Cardiac septum (tissue), 1 donor: ENCODE measurements around the gene WDR37. TPM values are rescaled to one million over a fixed set of nuclear protein-coding genes. Genes with fewer than 3 reads are reported as not detected.

ENCODE experiments used
- DNase-seq: peaks from one replicate; pipeline ENCODE4 v3.0.0-alpha.2; 2020; ENCODE audit warnings: low spot score
- intact Hi-C: fragments of 100-400 bp; cut with DNase I; formaldehyde crosslinking; loops from one replicate; pipeline ENCODE4 v1.14.0; 2022
- total RNA-seq: library from RNA; stranded (reverse); fragmentation: NEBNext Ultra II Directional; extraction: Animal tissue kit (Norgen Biotek cat#: 25700); gene quantifications from one replicate; pipeline ENCODE4 v1.2.1, GENCODE V29; 2021
- donor health status: DM: no; HTN: no; CAD: no.

The WDR37 gene
- total RNA-seq, 1 donor from 2014 or later: 28.1 TPM

GRCh38 chr10:1096287-1096889, 40.2 kb downstream of the WDR37 start:
- intact Hi-C loops: no loop called here

GRCh38 chr10:1097436-1097835, 41.3 kb downstream of the WDR37 start:
- no peak for DNase-seq
- intact Hi-C loops: no loop called here

More at GRCh38 chr10:1096287-1096889, 40.2 kb downstream of the WDR37 start:
- no peak for DNase-seq

GRCh38 chr10:1100143-1100542, 44.0 kb downstream of the WDR37 start:
- no peak for DNase-seq
- intact Hi-C loops: no loop called here

- DNase-seq: no peak
- intact Hi-C loops: no loop called here
These were observed 44.6 kb downstream of the WDR37 start for GRCh38 chr10:1100691-1101368.

DNA sequence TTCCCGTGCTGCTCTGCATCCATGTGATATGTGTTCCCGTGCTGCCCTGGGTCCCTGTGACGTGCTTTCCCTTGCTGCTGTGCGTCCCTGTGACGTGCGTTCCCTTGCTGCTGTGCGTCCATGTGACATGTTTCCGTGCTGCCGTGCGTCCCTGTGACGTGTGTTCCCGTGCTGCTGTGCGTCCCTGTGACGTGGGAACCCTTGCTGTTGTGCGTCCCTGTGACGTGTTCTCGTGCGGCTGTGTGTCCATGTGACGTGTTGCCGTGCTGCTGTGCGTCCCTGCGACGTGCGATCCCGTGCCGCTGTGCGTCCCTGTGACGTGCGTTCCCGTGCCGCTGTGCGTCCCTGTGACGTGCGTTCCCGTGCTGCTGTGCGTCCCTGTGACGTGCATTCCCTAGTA, 45.8 kb downstream of the WDR37 start:
- intact Hi-C loops: no loop called here
- no peak for DNase-seq

DNA sequence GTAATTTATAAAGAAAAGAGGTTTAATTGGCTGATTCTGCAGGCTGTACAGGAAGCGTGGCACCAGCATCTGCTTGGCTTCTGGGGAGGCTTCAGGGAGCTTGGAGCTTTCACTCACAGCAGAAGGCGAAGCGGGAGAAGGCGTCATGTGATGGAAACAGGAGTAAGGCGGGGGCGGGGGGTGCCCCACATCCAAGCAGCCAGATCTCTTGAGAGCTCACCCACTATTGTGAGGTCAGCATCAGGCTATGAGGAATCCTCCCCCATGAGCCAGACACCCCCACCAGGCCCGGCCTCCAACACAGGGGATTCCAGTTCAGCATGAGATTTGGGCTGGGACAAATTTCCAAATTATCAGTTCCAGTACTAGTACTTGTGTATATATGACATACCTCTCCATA, 46.2 kb downstream of the WDR37 start:
- intact Hi-C loops: no loop called here
- DNase-seq: no peak

GRCh38 chr10:1102831-1103230, 46.6 kb downstream of the WDR37 start:
- intact Hi-C loops: no loop called here
- no peak for DNase-seq

- intact Hi-C loops: no loop called here
- DNase-seq: no peak
These were observed 47.4 kb downstream of the WDR37 start for GRCh38 chr10:1103551-1103950.

DNA sequence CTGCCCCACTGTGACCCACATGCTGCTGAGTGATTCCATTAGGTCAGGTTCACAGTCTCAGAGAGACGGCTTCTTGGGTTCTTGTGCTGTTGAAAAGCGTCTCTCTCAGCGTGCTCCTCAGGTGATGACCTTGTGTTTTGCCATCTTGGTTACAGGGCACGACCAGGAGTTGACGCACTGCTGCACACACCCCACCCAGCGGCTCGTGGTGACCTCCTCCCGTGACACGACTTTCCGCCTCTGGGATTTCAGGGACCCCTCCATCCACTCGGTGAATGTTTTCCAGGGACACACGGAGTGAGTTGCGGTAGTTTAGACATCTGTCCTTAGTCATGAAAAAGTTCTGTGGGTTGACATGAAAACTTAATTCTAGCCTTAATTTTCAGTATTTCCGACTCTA, 48.8 kb downstream of the WDR37 start:
- DNase-seq: no peak
- intact Hi-C loops: no loop called here

DNA sequence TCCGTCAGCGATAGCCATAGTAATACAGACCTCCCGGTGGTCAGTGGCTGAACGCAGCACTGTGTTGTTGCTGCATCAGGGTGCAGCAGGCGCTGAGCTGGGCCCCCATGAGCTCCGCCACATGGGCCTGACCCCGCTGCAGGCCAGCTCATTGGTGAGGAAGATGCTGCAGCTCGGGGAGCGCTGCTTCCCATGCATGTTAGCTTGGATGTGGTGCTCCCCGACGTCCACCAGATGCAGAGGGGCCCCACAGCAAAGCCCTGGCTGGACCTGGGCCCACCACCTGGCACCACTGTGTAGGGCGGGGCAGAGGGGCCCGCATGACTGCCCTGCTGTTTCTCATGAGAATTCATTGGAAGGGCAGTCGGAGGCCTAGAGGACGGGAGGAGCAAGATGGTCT, 50.8 kb downstream of the WDR37 start:
- DNase-seq: no peak
- intact Hi-C loops: no loop called here

DNA sequence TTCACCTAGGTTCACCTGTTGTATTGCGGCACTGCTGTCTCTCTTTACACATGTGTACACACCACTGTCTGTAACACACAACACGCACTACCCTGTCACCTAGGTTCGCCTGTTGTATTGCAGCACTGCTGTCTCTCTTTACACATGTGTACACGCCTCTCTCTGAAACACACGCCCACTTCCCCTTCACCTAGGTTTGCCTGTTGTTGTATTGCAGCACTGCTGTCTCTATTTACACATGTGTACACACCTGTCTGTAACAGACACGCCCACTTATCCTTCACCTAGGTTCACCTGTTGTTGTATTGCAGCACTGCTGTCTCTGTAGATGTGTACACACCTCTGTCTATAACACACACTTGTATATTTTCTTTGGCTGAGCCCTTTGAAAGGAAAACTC, 51.5 kb downstream of the WDR37 start:
- intact Hi-C loops: no loop called here
- no peak for DNase-seq

DNA sequence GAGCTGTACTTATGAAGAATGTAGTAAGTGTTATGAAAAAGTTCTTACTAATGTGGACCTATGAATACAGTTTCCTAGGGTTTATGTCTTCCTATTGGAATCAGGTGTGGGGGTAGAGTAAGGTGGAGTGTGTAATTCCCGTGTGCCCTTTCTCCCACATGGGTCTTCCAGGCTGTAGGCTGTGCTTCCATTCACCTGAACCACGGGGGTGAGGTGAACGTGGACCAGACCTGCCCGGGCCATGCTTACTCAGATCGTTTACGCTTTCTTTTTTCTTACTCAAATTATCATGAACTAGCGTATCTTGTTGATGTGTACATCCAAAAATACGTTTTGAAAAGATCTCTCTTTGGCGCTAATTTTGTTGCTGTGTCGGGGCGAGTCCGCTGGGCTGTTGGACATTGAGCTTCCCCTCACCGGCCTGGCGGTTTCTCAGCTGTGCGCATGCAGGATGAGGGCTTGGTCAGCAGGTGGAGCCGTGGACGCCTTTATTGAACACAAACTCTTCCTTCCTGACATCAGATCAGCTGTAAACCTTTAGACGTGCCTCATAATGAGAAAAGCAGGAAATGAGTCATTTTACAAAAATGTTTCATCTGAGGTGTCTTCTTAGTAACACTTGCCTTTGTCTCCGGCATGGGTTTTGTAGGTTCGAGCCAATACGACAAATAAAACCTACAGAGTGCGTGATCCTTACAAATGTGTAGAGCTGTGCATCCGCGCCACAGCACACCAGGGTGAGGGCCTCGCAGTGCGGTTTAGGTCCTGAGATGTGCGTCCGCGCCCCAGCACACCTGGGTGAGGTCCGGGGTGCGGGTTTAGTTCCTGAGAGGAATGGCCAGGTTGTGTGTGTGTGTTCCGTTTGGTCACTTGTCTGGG, 53.8 kb downstream of the WDR37 start:
- no peak for DNase-seq

GRCh38 chr10:1110674-1111119, 54.5 kb downstream of the WDR37 start:
- intact Hi-C loops: no loop called here
- DNase-seq: no peak

More for the DNA sequence above, 53.8 kb downstream of the WDR37 start:
- intact Hi-C loops: no loop called here

DNA sequence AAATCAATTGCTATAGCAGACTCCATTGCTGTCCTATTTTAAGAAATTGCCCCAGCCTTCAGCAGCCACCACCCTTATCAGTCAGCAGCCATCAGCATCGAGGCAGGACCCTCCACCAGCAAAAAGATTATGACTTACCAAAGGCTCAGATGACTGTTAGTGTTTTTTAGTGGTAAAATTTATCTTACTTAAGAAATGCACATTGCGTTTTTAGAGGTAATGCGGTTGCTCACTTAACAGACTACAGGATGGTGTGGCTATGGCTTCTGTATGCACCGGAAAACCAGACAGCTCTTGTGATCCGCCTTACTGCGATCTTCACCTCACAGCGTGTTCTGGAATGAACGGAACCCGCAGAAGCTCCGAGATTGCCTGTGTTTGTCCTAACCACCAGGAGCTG, 58.1 kb downstream of the WDR37 start:
- intact Hi-C loops: no loop called here
- DNase-seq: no peak

GRCh38 chr10:1114719-1115606, 58.8 kb downstream of the WDR37 start:
- intact Hi-C loops: no loop called here
- no peak for DNase-seq

DNA sequence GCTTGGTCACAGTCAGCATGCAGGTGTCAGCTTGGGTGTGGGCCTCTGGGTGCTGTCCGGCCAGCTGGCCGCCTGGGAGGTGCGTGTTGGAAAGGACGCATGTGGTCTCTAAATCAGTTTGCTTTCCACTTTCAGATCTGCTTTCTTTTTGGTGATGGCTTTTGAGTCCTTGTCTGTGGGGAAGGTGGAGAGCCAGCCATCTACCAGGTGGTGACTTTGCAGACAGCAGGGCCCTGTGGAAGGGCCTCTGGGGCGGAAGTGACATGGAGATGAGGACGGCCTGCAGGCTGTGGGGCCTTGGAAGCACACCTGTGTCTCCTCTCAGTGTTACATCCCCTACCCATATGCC, 59.4 kb downstream of the WDR37 start:
- intact Hi-C loops: no loop called here
- DNase-seq: no peak

GRCh38 chr10:1116051-1116450, 59.9 kb downstream of the WDR37 start:
- intact Hi-C loops: no loop called here

GRCh38 chr10:1116696-1117280, 60.6 kb downstream of the WDR37 start:
- DNase-seq: no peak
- intact Hi-C loops: no loop called here

More at GRCh38 chr10:1116051-1116450, 59.9 kb downstream of the WDR37 start:
- no peak for DNase-seq

GRCh38 chr10:1117651-1118050, 61.5 kb downstream of the WDR37 start:
- intact Hi-C loops: no loop called here

More at GRCh38 chr10:1117651-1118050, 61.5 kb downstream of the WDR37 start:
- DNase-seq: no peak
